HepG2 (cell line): ENCODE data around the gene NEDD4L.

Experiments used
- ADNP ChIP-seq: sonication (generic); formaldehyde crosslinking; IDR thresholded peaks from 2 replicates; pipeline ENCODE4 v1.4.0; 2020; ENCODE audit warnings: missing genetic modification reagents
- EZH2 ChIP-seq: conservative IDR thresholded peaks from 2 replicates; pipeline ENCODE4 v1.6.1; 2012; ENCODE audit warnings: mild to moderate bottlenecking, low read depth, low read length, moderate library complexity
- FOXM1 ChIP-seq: sonication (generic); formaldehyde crosslinking; IDR thresholded peaks from 2 replicates; pipeline ENCODE4 v1.5.0; 2020; ENCODE audit warnings: missing genetic modification reagents
- JUN ChIP-seq: sonication (generic); formaldehyde crosslinking; IDR thresholded peaks from 2 replicates; pipeline ENCODE4 v1.4.0; 2020; ENCODE audit warnings: mild to moderate bottlenecking, missing genetic modification reagents
- NBN ChIP-seq: fragments of 450-650 bp; conservative IDR thresholded peaks from 2 replicates; pipeline ENCODE4 v1.6.1; 2017
- POLR2AphosphoS5 ChIP-seq: IDR thresholded peaks from 2 replicates; pipeline ENCODE4 v1.6.1; 2012; ENCODE audit warnings: low read depth, low read length
- POLR2G ChIP-seq: fragments of 200-400 bp; formaldehyde crosslinking; IDR thresholded peaks from 2 replicates; pipeline ENCODE4 v1.6.1; 2018; ENCODE audit warnings: mild to moderate bottlenecking, low read depth, low read length, moderate library complexity
- RFX3 ChIP-seq: IDR thresholded peaks from 2 replicates; pipeline ENCODE4 v1.6.1; 2016; ENCODE audit warnings: missing biosample characterization, missing genetic modification reagents
- YY1 ChIP-seq: IDR thresholded peaks from 2 replicates; pipeline ENCODE4 v1.6.1; 2011; ENCODE audit warnings: low read length, low read depth, moderate library complexity, mild to moderate bottlenecking; ENCODE audit not compliant: insufficient read depth, insufficient replicate concordance
- ZNF18 ChIP-seq: sonication (generic); formaldehyde crosslinking; IDR thresholded peaks from 2 replicates; pipeline ENCODE4 v1.8.0; 2022; ENCODE audit warnings: mild to moderate bottlenecking, missing genetic modification reagents; ENCODE audit not compliant: insufficient replicate concordance
- ZNF253 ChIP-seq: sonication (generic); formaldehyde crosslinking; IDR thresholded peaks from 2 replicates; pipeline ENCODE4 v1.8.0; 2022; ENCODE audit warnings: mild to moderate bottlenecking, missing genetic modification reagents, borderline replicate concordance
- ZNF432 ChIP-seq: sonication (generic); formaldehyde crosslinking; IDR thresholded peaks from 2 replicates; pipeline ENCODE4 v1.5.0; 2020; ENCODE audit warnings: missing genetic modification reagents, mild to moderate bottlenecking, borderline replicate concordance
- TF ChIP-seq, protein P1 (sequence below): sonication (generic); formaldehyde crosslinking; IDR thresholded peaks from 2 replicates; pipeline ENCODE4 v1.5.1; 2020; ENCODE audit warnings: missing genetic modification reagents, mild to moderate bottlenecking, borderline replicate concordance
- TF ChIP-seq, protein P2 (sequence below): sonication (generic); formaldehyde crosslinking; IDR thresholded peaks from 2 replicates; pipeline ENCODE4 v1.5.0; 2020; ENCODE audit warnings: mild to moderate bottlenecking, missing genetic modification reagents, moderate library complexity

- no peak for TF ChIP-seq NBN
- TF ChIP-seq FOXM1 (CRISPR knock-in tag), result no peak
- TF ChIP-seq, protein P1, sequence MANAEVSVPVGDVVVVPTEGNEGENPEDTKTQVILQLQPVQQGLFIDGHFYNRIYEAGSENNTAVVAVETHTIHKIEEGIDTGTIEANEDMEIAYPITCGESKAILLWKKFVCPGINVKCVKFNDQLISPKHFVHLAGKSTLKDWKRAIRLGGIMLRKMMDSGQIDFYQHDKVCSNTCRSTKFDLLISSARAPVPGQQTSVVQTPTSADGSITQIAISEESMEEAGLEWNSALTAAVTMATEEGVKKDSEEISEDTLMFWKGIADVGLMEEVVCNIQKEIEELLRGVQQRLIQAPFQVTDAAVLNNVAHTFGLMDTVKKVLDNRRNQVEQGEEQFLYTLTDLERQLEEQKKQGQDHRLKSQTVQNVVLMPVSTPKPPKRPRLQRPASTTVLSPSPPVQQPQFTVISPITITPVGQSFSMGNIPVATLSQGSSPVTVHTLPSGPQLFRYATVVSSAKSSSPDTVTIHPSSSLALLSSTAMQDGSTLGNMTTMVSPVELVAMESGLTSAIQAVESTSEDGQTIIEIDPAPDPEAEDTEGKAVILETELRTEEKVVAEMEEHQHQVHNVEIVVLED, result no peak
- no peak for TF ChIP-seq ZNF18 (CRISPR knock-in tag)
- no peak for TF ChIP-seq POLR2AphosphoS5
- TF ChIP-seq, protein P2, sequence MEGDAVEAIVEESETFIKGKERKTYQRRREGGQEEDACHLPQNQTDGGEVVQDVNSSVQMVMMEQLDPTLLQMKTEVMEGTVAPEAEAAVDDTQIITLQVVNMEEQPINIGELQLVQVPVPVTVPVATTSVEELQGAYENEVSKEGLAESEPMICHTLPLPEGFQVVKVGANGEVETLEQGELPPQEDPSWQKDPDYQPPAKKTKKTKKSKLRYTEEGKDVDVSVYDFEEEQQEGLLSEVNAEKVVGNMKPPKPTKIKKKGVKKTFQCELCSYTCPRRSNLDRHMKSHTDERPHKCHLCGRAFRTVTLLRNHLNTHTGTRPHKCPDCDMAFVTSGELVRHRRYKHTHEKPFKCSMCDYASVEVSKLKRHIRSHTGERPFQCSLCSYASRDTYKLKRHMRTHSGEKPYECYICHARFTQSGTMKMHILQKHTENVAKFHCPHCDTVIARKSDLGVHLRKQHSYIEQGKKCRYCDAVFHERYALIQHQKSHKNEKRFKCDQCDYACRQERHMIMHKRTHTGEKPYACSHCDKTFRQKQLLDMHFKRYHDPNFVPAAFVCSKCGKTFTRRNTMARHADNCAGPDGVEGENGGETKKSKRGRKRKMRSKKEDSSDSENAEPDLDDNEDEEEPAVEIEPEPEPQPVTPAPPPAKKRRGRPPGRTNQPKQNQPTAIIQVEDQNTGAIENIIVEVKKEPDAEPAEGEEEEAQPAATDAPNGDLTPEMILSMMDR, result no peak
- TF ChIP-seq JUN, result no peak
- no peak for TF ChIP-seq ADNP (CRISPR knock-in tag)
- TF ChIP-seq RFX3 (CRISPR knock-in tag), result no peak
- no peak for TF ChIP-seq YY1
- no peak for TF ChIP-seq EZH2
- no peak for TF ChIP-seq ZNF432 (CRISPR knock-in tag)
- TF ChIP-seq ZNF253 (CRISPR knock-in tag), result no peak
- TF ChIP-seq POLR2G, result no peak
Measured at GRCh38 chr18:58363767-58364540, 319.9 kb downstream of the NEDD4L start.
